KMS-11 (cell line): ENCODE results near the gene MMP3.

Experiments
- H2AFZ ChIP-seq: fragments of 200-600 bp; sonication (generic); 2 replicates; pipeline ENCODE4 v1.6.1; 2016; ENCODE audit warnings: antibody characterized with exemption, mixed run types, low read depth
- H3K27ac ChIP-seq: fragments of 200-600 bp; sonication (generic); 2 replicates; pipeline ENCODE4 v1.6.1; 2016; ENCODE audit warnings: mild to moderate bottlenecking, mixed run types
- H3K27me3 ChIP-seq: fragments of 200-600 bp; sonication (generic); 2 replicates; pipeline ENCODE4 v1.6.1; 2017; ENCODE audit warnings: mild to moderate bottlenecking, low read depth, mixed run types, moderate library complexity; ENCODE audit not compliant: insufficient read depth
- H3K36me3 ChIP-seq: fragments of 200-600 bp; sonication (generic); 2 replicates; pipeline ENCODE4 v1.6.1; 2017; ENCODE audit warnings: mild to moderate bottlenecking, mixed run types; ENCODE audit not compliant: insufficient read depth
- H3K4me1 ChIP-seq: fragments of 200-600 bp; sonication (generic); 2 replicates; pipeline ENCODE4 v1.6.1; 2016; ENCODE audit warnings: mild to moderate bottlenecking, low read depth, mixed run types; ENCODE audit not compliant: poor library complexity, severe bottlenecking
- H3K4me2 ChIP-seq: fragments of 200-600 bp; sonication (generic); 2 replicates; pipeline ENCODE4 v1.7.0; 2016; ENCODE audit warnings: mild to moderate bottlenecking, mixed run types
- H3K4me3 ChIP-seq: fragments of 200-600 bp; sonication (generic); IDR thresholded peaks from 2 replicates; pipeline ENCODE4 v1.6.1; 2017; ENCODE audit warnings: low read depth, low read length, mixed read lengths; ENCODE audit not compliant: insufficient read depth
- H3K79me2 ChIP-seq: fragments of 200-600 bp; sonication (generic); 2 replicates; pipeline ENCODE4 v1.6.1; 2016; ENCODE audit warnings: low read depth, mixed run types; ENCODE audit not compliant: insufficient read depth
- H3K9ac ChIP-seq: fragments of 200-600 bp; sonication (generic); 2 replicates; pipeline ENCODE4 v1.6.1; 2016; ENCODE audit warnings: mild to moderate bottlenecking, mixed run types
- H4K20me1 ChIP-seq: fragments of 200-600 bp; sonication (generic); 2 replicates; pipeline ENCODE4 v1.6.1; 2016; ENCODE audit warnings: mild to moderate bottlenecking, mixed run types; ENCODE audit not compliant: insufficient read depth
- CTCF ChIP-seq: fragments of 200-600 bp; sonication (generic); conservative IDR thresholded peaks from 2 replicates; pipeline ENCODE4 v1.6.1; 2017; ENCODE audit warnings: low read depth, mild to moderate bottlenecking, antibody characterized with exemption, low read length, moderate library complexity, mixed read lengths

Gene MMP3

DNA sequence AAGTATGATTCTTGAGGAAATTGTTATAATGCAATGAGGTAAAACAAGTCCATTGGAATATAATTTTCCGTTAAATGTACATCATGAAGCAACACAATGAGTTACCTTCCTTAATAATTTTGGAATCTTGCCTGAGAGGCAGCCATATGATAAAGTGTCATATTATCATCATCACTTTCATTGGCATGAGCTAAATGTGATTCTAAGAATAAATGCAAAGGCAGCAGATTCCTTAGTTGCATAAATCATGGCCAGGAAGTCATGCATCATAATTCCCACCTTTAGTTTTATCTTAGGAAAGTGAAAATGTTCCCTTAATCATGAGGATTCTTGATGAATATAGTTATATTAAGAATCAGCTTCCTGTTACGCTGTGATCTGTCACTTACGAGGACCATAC lies 31.2 kb downstream of the MMP3 start:
- Histone ChIP-seq H3K79me2 (no peaks in the 10 kb centered on the region), H3K36me3 (no peaks in the 10 kb centered on the region), H3K27ac (no peak overlapping the region), H3K4me1 (no peaks in the 10 kb centered on the region), H2AFZ (no peak overlapping the region), H3K4me2 (no peak overlapping the region), H3K4me3 (no peak overlapping the region), H4K20me1 (no peaks in the 10 kb centered on the region), H3K9ac (no peak overlapping the region), H3K27me3 (no peaks in the 10 kb centered on the region)
- TF ChIP-seq CTCF, result no peak

DNA sequence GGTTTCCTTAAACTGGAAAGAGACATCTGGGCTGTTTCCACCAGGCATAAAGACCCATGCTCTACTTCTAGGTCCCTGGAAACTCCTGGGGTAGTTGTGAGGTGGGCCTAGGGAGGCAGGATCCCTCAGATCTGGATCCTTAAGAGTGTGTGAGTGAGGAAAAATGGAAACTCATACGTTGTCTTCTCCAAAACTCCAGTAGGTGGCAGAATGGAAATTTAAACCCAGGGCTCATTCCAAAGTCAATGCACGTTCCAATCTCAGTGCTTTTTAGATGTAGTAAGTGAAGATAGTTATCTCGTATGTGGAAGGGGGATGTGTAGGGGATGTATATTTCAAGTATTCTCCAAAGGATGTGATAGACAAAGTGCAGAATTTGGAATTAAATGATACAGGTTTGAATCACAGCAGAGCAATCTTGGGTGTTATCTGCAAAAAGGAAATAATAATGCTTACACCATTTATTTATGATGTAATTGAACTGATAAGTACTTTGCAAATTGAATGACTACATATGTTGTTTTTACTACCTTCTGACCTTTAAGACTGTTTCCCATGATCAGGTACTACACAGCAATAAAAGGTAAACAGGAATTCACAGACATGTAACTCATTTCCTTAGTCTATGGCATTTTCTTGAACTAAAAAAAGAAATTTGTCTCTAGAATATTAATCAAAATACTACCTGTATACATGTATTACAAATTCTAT lies 32.3 kb downstream of the MMP3 start:
- Histone ChIP-seq H3K36me3 (no peaks in the 10 kb centered on the region), H3K27me3 (no peaks in the 10 kb centered on the region), H3K79me2 (no peaks in the 10 kb centered on the region), H4K20me1 (no peaks in the 10 kb centered on the region), H3K4me1 (no peaks in the 10 kb centered on the region), H3K27ac (no peak overlapping the region), H3K4me3 (no peak overlapping the region), H3K9ac (no peak overlapping the region), H3K4me2 (no peak overlapping the region), H2AFZ (no peak overlapping the region)
- 0 out of 2 replicates have a peak, but pooled peaks have one; percentile 26 for TF ChIP-seq CTCF

GRCh38 chr11:102809971-102810370 lies 33.4 kb downstream of the MMP3 start:
- H4K20me1 ChIP-seq, result no peaks in the 10 kb centered on the region
- no peaks in the 10 kb centered on the region for H3K36me3 ChIP-seq
- H2AFZ ChIP-seq, result no peak overlapping the region
- no peak for TF ChIP-seq CTCF
- no peak overlapping the region for H3K9ac ChIP-seq
- H3K27me3 ChIP-seq, result no peaks in the 10 kb centered on the region
- H3K4me1 ChIP-seq, result no peaks in the 10 kb centered on the region
- no peak overlapping the region for H3K27ac ChIP-seq
- H3K4me2 ChIP-seq, result no peak overlapping the region
- H3K4me3 ChIP-seq, result no peak overlapping the region
- no peaks in the 10 kb centered on the region for H3K79me2 ChIP-seq

DNA sequence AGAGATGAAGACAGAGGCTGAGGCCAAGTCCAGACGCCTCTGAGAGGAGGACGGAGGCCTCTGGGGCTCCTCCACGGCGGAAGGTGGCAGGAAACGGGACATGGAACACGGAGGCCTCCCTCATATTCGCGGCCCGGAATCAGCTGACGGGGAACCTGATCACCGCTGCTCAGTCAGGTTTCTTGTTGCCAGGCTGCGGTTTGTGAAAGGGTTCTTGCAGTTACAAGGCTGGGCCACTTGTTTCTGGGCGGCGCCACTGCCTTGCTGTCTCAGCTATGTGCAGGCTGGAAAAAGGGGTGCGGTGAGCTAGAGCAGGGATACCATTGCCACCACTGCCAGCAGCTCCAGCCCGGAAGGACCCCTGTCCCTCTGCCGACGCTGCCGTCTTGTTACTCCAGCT lies 35.5 kb downstream of the MMP3 start:
- H3K27ac ChIP-seq, result no peak overlapping the region
- TF ChIP-seq CTCF, result no peak
- H3K4me3 ChIP-seq, result no peak overlapping the region
- H3K36me3 ChIP-seq, result no peaks in the 10 kb centered on the region
- H3K4me1 ChIP-seq, result no peaks in the 10 kb centered on the region
- no peaks in the 10 kb centered on the region for H3K27me3 ChIP-seq
- no peak overlapping the region for H3K9ac ChIP-seq
- H3K79me2 ChIP-seq, result no peaks in the 10 kb centered on the region
- H3K4me2 ChIP-seq, result no peak overlapping the region
- no peak overlapping the region for H2AFZ ChIP-seq
- no peaks in the 10 kb centered on the region for H4K20me1 ChIP-seq
